ENCODE measurements around the gene GALNT5. TPM values are rescaled to one million over a fixed set of nuclear protein-coding genes. Genes with fewer than 3 reads are reported as not detected.

GALNT5 gene
- total and polyA plus RNA-seq, 2 donors (not counting 3 experiments of a cell fraction or from before 2014, with no cell fraction given), result not detected

GRCh38 chr2:157217409-157217808 lies 40.1 kb upstream of the GALNT5 start:
- no peak for DNase-seq (ENCODE audit: low read depth, low spot score)
- no peak overlapping the region for H3K4me3 ChIP-seq (replicated peaks in 1 of 3; ENCODE audit: insufficient read depth in 1 of 3, low read depth in 1 of 3, low read length in 3 of 3)
- no peak overlapping the region for H3K9ac ChIP-seq (replicated peaks; ENCODE audit: extremely low read depth, insufficient read depth, low read length)
- H3K36me3 ChIP-seq (ENCODE audit: control insufficient read depth in 2 of 2, extremely low read depth in 1 of 2, insufficient read depth in 2 of 2, low read length in 2 of 2), result no peaks in the 10 kb centered on the region
- no peak overlapping the region for H2AFZ ChIP-seq (ENCODE audit: low read depth, low read length)
- H3K4me1 ChIP-seq (ENCODE audit: control insufficient read depth, extremely low read depth, insufficient read depth, low read length), result no peaks in the 10 kb centered on the region
- H3K27ac ChIP-seq (ENCODE audit: insufficient read depth, low read depth, low read length), result no peak overlapping the region
- ChIA-PET POLR2A (no interaction called here), CTCF (no interaction called here)
- TF ChIP-seq, protein P1, sequence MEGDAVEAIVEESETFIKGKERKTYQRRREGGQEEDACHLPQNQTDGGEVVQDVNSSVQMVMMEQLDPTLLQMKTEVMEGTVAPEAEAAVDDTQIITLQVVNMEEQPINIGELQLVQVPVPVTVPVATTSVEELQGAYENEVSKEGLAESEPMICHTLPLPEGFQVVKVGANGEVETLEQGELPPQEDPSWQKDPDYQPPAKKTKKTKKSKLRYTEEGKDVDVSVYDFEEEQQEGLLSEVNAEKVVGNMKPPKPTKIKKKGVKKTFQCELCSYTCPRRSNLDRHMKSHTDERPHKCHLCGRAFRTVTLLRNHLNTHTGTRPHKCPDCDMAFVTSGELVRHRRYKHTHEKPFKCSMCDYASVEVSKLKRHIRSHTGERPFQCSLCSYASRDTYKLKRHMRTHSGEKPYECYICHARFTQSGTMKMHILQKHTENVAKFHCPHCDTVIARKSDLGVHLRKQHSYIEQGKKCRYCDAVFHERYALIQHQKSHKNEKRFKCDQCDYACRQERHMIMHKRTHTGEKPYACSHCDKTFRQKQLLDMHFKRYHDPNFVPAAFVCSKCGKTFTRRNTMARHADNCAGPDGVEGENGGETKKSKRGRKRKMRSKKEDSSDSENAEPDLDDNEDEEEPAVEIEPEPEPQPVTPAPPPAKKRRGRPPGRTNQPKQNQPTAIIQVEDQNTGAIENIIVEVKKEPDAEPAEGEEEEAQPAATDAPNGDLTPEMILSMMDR (IDR thresholded peaks at IDR 0.05; ENCODE audit: extremely low read depth in 1 of 2, insufficient read depth in 1 of 2, low read depth in 1 of 2, low read length in 2 of 2), result no peak
- TF ChIP-seq MYC (IDR thresholded peaks at IDR 0.05; ENCODE audit: low read depth, low read length), result no peak
- TF ChIP-seq POLR2A (IDR thresholded peaks at IDR 0.05; ENCODE audit: low read depth, low read length), result no peak
- no peak for TF ChIP-seq MAX (IDR thresholded peaks at IDR 0.05; ENCODE audit: insufficient read depth, insufficient read length)
- TF ChIP-seq POLR2AphosphoS5 (IDR thresholded peaks at IDR 0.05; ENCODE audit: insufficient read depth, low read depth, low read length), result no peak
- TF ChIP-seq GATA2 (IDR thresholded peaks at IDR 0.05; ENCODE audit: insufficient read depth, insufficient read length, low read depth, low read length), result no peak
- no peak for TF ChIP-seq JUN (IDR thresholded peaks at IDR 0.05; ENCODE audit: borderline replicate concordance, insufficient read depth, insufficient read length, low read depth)
- no peak for TF ChIP-seq FOS (IDR thresholded peaks at IDR 0.05; ENCODE audit: borderline replicate concordance, insufficient read depth, low read length)
- TF ChIP-seq EZH2 (IDR thresholded peaks at IDR 0.05; ENCODE audit: borderline replicate concordance, low read depth, low read length, severe bottlenecking), result no peak
- no peaks in the 10 kb centered on the region for H3K27me3 ChIP-seq (ENCODE audit: control insufficient read depth in 2 of 2, insufficient read depth in 2 of 2, low read length in 2 of 2)
- H3K4me2 ChIP-seq (ENCODE audit: insufficient read depth, low read length), result no peak overlapping the region
- no peaks in the 10 kb centered on the region for H3K9me1 ChIP-seq (replicated peaks; ENCODE audit: control insufficient read depth, extremely low read depth, insufficient read depth, low read length)
- dilution Hi-C loops (cut with MboI; ENCODE audit: extremely low pct_ligation_motif_present, low sequenced_read_pairs) (no loop called here), intact Hi-C loops (cut with micrococcal nuclease) (no loop called here)
- BruUV-seq (replicated peaks), result no TSS peak
- H3K9me3 ChIP-seq (replicated peaks; ENCODE audit: control insufficient read depth, insufficient read depth, low read length), result no peaks in the 10 kb centered on the region
- H4K20me1 ChIP-seq (replicated peaks; ENCODE audit: control insufficient read depth, extremely low read depth, insufficient read depth, low read length), result no peaks in the 10 kb centered on the region
- no peaks in the 10 kb centered on the region for H3K79me2 ChIP-seq (ENCODE audit: control insufficient read depth, insufficient read depth, low read length)
- FAIRE-seq, result no peak
